Smooth muscle cell (in vitro differentiated cells): ENCODE results near the gene AGTPBP1. TPM values are rescaled to one million over a fixed set of nuclear protein-coding genes. Genes with fewer than 3 reads are reported as not detected.

Experiments
- DNase-seq: peaks from one replicate; lab custom pipeline; 2025; ENCODE audit not compliant: unreplicated experiment; lab: John Stamatoyannopoulos, UW
- H2AFZ ChIP-seq: fragments of 200-600 bp; sonication (generic); 2 replicates; pipeline ENCODE4 v1.6.0; 2016; ENCODE audit warnings: antibody characterized with exemption, low read depth, mild to moderate bottlenecking
- H3F3A ChIP-seq: fragments of 200-600 bp; sonication (generic); 2 replicates; pipeline ENCODE4 v1.6.0; 2017; ENCODE audit warnings: antibody characterized with exemption, low read depth
- H3K27ac ChIP-seq: fragments of 200-600 bp; sonication (generic); 2 replicates; pipeline ENCODE4 v1.5.1; 2016; ENCODE audit warnings: low read depth, mild to moderate bottlenecking
- H3K27me3 ChIP-seq: fragments of 200-600 bp; sonication (generic); 2 replicates; pipeline ENCODE4 v1.6.1; 2016; ENCODE audit warnings: low read depth, mild to moderate bottlenecking
- H3K36me3 ChIP-seq: fragments of 200-600 bp; sonication (generic); 2 replicates; pipeline ENCODE4 v1.5.1; 2016; ENCODE audit warnings: low read depth
- H3K4me1 ChIP-seq: fragments of 200-600 bp; sonication (generic); 2 replicates; pipeline ENCODE4 v1.5.1; 2016; ENCODE audit warnings: low read depth
- H3K4me2 ChIP-seq: fragments of 200-600 bp; sonication (generic); 2 replicates; pipeline ENCODE4 v1.6.0; 2016; ENCODE audit warnings: mild to moderate bottlenecking
- H3K4me3 ChIP-seq: fragments of 200-600 bp; sonication (generic); 2 replicates; pipeline ENCODE4 v1.5.1; 2016; ENCODE audit warnings: mild to moderate bottlenecking
- H3K79me2 ChIP-seq: fragments of 200-600 bp; sonication (generic); 2 replicates; pipeline ENCODE4 v1.6.0; 2016; ENCODE audit warnings: low read depth, mild to moderate bottlenecking
- H3K9ac ChIP-seq: fragments of 200-600 bp; sonication (generic); 2 replicates; pipeline ENCODE4 v1.6.0; 2016; ENCODE audit warnings: low read depth
- H3K9me3 ChIP-seq: fragments of 200-600 bp; sonication (generic); replicated peaks from 2 replicates; pipeline ENCODE4 v1.5.1; 2016; ENCODE audit warnings: low read depth
- H4K20me1 ChIP-seq: fragments of 200-600 bp; sonication (generic); 2 replicates; pipeline ENCODE4 v1.6.0; 2016; ENCODE audit warnings: low read depth
- CTCF ChIP-seq: fragments of 200-600 bp; sonication (generic); IDR thresholded peaks from 2 replicates; pipeline ENCODE4 v1.5.1; 2017; ENCODE audit warnings: borderline replicate concordance, mild to moderate bottlenecking, antibody characterized with exemption; ENCODE audit not compliant: insufficient read depth, poor library complexity, severe bottlenecking
- WGBS: methylation state at CpG from one replicate; pipeline ENCODE4 v1.1.7; 2016; ENCODE audit warnings: low lambda C conversion rate; 5-methylcytosine and 5-hydroxymethylcytosine counted together
- polyA plus RNA-seq: library from polyadenylated mRNA; unstranded; fragments of >200 nt; fragmentation: Nextera tagmentation; extraction: Ambion mirVana; gene quantifications from 2 replicates; pipeline ENCODE4 v1.2.1, GENCODE V29; 2016
- total RNA-seq: library from RNA; depleted of rRNA; stranded (reverse); fragments of >200 nt; gene quantifications from 2 replicates; pipeline ENCODE4 v1.2.3, GENCODE V29; 2014

AGTPBP1 gene
- total and polyA plus RNA-seq, 2 experiments from 2014 or later, result 4.6 to 7.0 TPM

DNA sequence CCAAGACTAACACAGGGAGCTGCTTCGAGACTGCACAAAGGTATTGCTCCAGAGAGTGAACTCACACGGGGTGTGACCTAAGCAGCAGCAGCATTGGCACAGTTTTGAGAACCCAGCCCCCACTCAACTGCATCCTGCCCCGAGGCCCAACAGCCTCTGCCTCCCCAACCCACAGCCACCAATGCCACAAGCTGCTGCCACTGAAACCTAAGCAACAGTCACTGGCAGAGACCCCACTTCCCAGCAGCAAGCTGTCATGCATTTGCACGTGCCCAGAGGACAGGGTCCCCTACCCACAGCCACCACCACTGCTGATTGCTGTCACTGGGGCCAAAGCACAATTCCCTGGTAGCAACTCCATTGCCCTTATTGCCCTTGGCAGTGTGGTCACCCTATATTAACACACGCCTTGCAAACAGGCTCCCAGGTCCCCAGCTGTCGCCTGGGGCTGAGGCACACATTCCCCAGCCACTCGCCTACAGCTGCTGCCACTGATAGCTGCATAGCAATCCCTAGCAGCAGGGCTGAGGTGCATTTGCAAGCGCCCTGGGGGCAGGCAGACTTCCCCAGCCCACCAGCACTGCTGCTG, 141.0 kb downstream of the AGTPBP1 start:
- Histone ChIP-seq H3K4me3 (no peak overlapping the region), H3K9ac (no peak overlapping the region), H3F3A (no peaks in the 10 kb centered on the region), H3K4me1 (no peaks in the 10 kb centered on the region), H3K9me3 (no peaks in the 10 kb centered on the region), H3K36me3 (no peaks in the 10 kb centered on the region), H3K4me2 (no peak overlapping the region), H3K27ac (no peak overlapping the region), H2AFZ (no peak overlapping the region), H3K27me3 (no peaks in the 10 kb centered on the region), H3K79me2 (no peaks in the 10 kb centered on the region), H4K20me1 (peaks cover 4% of the 10 kb centered on the region)
- TF ChIP-seq CTCF, result no peak
- DNase-seq, result no peak
- WGBS, result 69% methylated on average over 8 of the region's 8 CpGs

DNA sequence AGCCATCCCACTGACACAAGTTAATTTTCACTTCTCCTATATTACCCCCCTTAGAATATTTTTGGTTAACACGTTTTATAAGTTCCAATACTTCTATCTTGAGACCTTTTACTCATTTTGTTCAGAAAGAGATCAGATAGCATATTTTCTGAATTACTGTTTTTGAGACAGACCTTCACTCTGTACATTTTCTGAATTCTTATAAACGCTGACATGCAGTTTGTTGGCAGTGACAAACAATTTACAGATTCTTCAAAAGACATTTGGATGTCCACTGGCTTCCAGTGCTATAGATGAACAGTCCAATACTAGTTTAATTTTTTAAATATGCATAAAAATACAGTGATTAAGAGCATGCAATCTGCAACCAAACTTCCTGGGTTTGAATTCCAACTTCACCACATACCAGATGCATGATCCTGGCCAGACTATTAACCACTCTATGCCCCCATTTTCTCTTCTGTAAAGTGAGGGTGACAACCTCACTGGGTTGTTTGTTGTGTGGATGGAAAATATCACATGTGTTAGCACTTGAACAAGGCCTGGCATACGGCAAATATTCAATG, 142.1 kb downstream of the AGTPBP1 start:
- H3F3A ChIP-seq, result no peaks in the 10 kb centered on the region
- peaks cover 4% of the 10 kb centered on the region for H4K20me1 ChIP-seq
- no peak for TF ChIP-seq CTCF
- H3K9ac ChIP-seq, result no peak overlapping the region
- H3K4me1 ChIP-seq, result no peaks in the 10 kb centered on the region
- H3K4me2 ChIP-seq, result no peak overlapping the region
- no peaks in the 10 kb centered on the region for H3K79me2 ChIP-seq
- H3K27ac ChIP-seq, result no peak overlapping the region
- H3K4me3 ChIP-seq, result no peak overlapping the region
- WGBS, result 84% methylated on average over 3 of the region's 3 CpGs
- DNase-seq, result no peak
- H3K36me3 ChIP-seq, result no peaks in the 10 kb centered on the region
- H3K9me3 ChIP-seq, result no peaks in the 10 kb centered on the region
- no peak overlapping the region for H2AFZ ChIP-seq
- no peaks in the 10 kb centered on the region for H3K27me3 ChIP-seq

DNA sequence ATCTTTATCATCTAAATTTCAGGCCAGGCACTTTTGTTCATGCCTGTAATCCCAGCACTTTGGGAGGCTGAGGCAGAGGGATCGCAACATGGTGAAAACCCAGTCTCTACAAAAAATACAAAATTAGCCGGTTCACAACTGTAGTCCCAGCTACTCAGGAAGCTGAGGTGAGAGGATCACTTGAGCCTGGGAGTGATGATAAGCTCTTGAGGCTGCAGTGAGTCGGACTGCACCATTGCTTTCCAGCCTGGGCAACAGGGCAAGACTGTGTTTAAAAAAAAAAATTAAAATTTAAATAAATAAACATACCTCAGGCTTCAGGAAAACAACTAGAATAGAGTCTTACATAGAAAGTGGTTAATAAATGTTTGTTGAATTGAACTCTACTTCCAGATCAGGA, 147.4 kb downstream of the AGTPBP1 start:
- H3K9me3 ChIP-seq, result no peaks in the 10 kb centered on the region
- H3K4me1 ChIP-seq, result no peaks in the 10 kb centered on the region
- H2AFZ ChIP-seq, result no peak overlapping the region
- no peak overlapping the region for H3K4me3 ChIP-seq
- H4K20me1 ChIP-seq, result no peaks in the 10 kb centered on the region
- no peaks in the 10 kb centered on the region for H3K36me3 ChIP-seq
- H3K27ac ChIP-seq, result no peak overlapping the region
- H3K79me2 ChIP-seq, result no peaks in the 10 kb centered on the region
- H3K27me3 ChIP-seq, result no peaks in the 10 kb centered on the region
- no peaks in the 10 kb centered on the region for H3F3A ChIP-seq
- 89% methylated on average over 3 of the region's 3 CpGs for WGBS
- no peak overlapping the region for H3K4me2 ChIP-seq
- no peak for DNase-seq
- H3K9ac ChIP-seq, result no peak overlapping the region
- TF ChIP-seq CTCF, result no peak

GRCh38 chr9:85586684-85587083, 155.1 kb downstream of the AGTPBP1 start:
- DNase-seq, result no peak
- no peaks in the 10 kb centered on the region for H3F3A ChIP-seq

More at GRCh38 chr9:85586684-85587083, 155.1 kb downstream of the AGTPBP1 start:
- no peaks in the 10 kb centered on the region for H3K36me3 ChIP-seq
- no peak overlapping the region for H3K9ac ChIP-seq
- no peaks in the 10 kb centered on the region for H3K27me3 ChIP-seq
- no peak overlapping the region for H3K27ac ChIP-seq
- H3K4me1 ChIP-seq, result no peaks in the 10 kb centered on the region
- H4K20me1 ChIP-seq, result no peaks in the 10 kb centered on the region
- TF ChIP-seq CTCF, result no peak
- no peaks in the 10 kb centered on the region for H3K9me3 ChIP-seq
- H3K4me2 ChIP-seq, result no peak overlapping the region
- H3K79me2 ChIP-seq, result no peaks in the 10 kb centered on the region
- no peak overlapping the region for H2AFZ ChIP-seq
- 91% methylated on average over 3 of the region's 3 CpGs for WGBS
- no peak overlapping the region for H3K4me3 ChIP-seq
